Astrocyte (in vitro differentiated cells and primary cell): ENCODE results near the gene LEFTY2.

Source experiments
- EZH2 ChIP-seq: IDR thresholded peaks from 2 replicates; pipeline ENCODE4 v1.6.1; 2012; ENCODE audit warnings: mild to moderate bottlenecking, low read length, inconsistent platforms; ENCODE audit not compliant: insufficient read depth
- TF ChIP-seq, protein P1 (sequence below): IDR thresholded peaks from 2 replicates; pipeline ENCODE4 v1.5.1; 2011; ENCODE audit warnings: low read depth, mild to moderate bottlenecking, inconsistent platforms, low read length, moderate library complexity; ENCODE audit not compliant: insufficient read depth

- TF ChIP-seq, protein P1, sequence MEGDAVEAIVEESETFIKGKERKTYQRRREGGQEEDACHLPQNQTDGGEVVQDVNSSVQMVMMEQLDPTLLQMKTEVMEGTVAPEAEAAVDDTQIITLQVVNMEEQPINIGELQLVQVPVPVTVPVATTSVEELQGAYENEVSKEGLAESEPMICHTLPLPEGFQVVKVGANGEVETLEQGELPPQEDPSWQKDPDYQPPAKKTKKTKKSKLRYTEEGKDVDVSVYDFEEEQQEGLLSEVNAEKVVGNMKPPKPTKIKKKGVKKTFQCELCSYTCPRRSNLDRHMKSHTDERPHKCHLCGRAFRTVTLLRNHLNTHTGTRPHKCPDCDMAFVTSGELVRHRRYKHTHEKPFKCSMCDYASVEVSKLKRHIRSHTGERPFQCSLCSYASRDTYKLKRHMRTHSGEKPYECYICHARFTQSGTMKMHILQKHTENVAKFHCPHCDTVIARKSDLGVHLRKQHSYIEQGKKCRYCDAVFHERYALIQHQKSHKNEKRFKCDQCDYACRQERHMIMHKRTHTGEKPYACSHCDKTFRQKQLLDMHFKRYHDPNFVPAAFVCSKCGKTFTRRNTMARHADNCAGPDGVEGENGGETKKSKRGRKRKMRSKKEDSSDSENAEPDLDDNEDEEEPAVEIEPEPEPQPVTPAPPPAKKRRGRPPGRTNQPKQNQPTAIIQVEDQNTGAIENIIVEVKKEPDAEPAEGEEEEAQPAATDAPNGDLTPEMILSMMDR = peak; percentile 16
- no peak for TF ChIP-seq EZH2
These were observed 21.5 kb upstream of the LEFTY2 start for GRCh38 chr1:225962440-225962975.
